ENCODE measurements around the gene FARP2.

DNA sequence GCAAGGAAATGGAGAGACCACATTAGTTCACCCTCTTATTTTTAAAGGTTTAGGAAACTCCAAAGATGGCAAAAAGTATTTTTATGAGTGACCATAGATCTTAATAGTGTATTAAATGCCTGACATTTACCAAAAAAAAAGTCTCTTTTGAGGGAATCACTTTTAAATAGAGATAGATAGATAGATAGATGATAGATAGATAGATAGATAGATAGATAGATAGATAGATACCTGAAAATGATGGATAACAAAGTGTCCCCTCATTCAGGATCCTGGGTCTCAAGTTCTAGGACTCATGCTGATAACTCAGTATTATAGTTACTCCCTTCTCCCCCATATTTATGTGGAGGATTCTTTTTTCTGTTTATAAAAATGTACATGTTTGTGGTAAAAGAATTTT is 52.8 kb downstream of the FARP2 start:
- TF ChIP-seq, protein P1, sequence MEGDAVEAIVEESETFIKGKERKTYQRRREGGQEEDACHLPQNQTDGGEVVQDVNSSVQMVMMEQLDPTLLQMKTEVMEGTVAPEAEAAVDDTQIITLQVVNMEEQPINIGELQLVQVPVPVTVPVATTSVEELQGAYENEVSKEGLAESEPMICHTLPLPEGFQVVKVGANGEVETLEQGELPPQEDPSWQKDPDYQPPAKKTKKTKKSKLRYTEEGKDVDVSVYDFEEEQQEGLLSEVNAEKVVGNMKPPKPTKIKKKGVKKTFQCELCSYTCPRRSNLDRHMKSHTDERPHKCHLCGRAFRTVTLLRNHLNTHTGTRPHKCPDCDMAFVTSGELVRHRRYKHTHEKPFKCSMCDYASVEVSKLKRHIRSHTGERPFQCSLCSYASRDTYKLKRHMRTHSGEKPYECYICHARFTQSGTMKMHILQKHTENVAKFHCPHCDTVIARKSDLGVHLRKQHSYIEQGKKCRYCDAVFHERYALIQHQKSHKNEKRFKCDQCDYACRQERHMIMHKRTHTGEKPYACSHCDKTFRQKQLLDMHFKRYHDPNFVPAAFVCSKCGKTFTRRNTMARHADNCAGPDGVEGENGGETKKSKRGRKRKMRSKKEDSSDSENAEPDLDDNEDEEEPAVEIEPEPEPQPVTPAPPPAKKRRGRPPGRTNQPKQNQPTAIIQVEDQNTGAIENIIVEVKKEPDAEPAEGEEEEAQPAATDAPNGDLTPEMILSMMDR (conservative IDR thresholded peaks at IDR 0.05) = no peak
- no peak for TF ChIP-seq EZH2 (IDR thresholded peaks at IDR 0.05; ENCODE audit: low read depth)

All from PC-9 (cell line).